Activated CD8-positive, alpha-beta memory T cell treated with anti-CD3 and anti-CD28 coated beads for 36 hours (primary cell): ENCODE results near the gene PRDX6. TPM values are rescaled to one million over a fixed set of nuclear protein-coding genes. Genes with fewer than 3 reads are reported as not detected.
"Not testable (repeated sequence)": the region's sequence is repeated elsewhere in the genome, so short reads cannot be mapped to it uniquely, and the experiment has no call there.

ENCODE experiments used
- CTCF ChIA-PET: fragments of 350-600 bp; sonication (Branson Sonifier 250); formaldehyde crosslinking; loops from one replicate; lab custom pipeline; 2021; ENCODE audit warnings: antibody characterized with exemption; lab: Charles Lee
- POLR2A ChIA-PET: fragments of 350-600 bp; sonication (Branson Sonifier 250); formaldehyde crosslinking; loops from one replicate; lab custom pipeline; 2021; ENCODE audit warnings: antibody characterized with exemption; lab: Charles Lee
- total RNA-seq, 2 experiments: library from RNA; stranded (reverse); gene quantifications; one replicate each; pipeline ENCODE4 v1.2.3, GENCODE V29; 2021

Gene PRDX6
- total RNA-seq, 2 experiments from 2014 or later = 148 to 153 TPM

- POLR2A ChIA-PET = no interaction called here
Observed at GRCh38 chr1:173485401-173485800, 8.3 kb downstream of the PRDX6 start.

GRCh38 chr1:173488001-173488400 is 10.9 kb downstream of the PRDX6 start:
- CTCF ChIA-PET = no interaction called here

More at GRCh38 chr1:173485401-173485800, 8.3 kb downstream of the PRDX6 start:
- CTCF ChIA-PET = no interaction called here

GRCh38 chr1:173489149-173489600 is 12.0 kb downstream of the PRDX6 start:
- ChIA-PET POLR2A (no interaction called here), CTCF (no interaction called here)

More at GRCh38 chr1:173488001-173488400, 10.9 kb downstream of the PRDX6 start:
- POLR2A ChIA-PET = no interaction called here

- POLR2A ChIA-PET = no interaction called here
- CTCF ChIA-PET = no interaction called here
Observed at GRCh38 chr1:173489929-173490328, 12.8 kb downstream of the PRDX6 start.

- ChIA-PET CTCF (no interaction called here), POLR2A (no interaction called here)
Observed at GRCh38 chr1:173491508-173491907, 14.4 kb downstream of the PRDX6 start.

DNA sequence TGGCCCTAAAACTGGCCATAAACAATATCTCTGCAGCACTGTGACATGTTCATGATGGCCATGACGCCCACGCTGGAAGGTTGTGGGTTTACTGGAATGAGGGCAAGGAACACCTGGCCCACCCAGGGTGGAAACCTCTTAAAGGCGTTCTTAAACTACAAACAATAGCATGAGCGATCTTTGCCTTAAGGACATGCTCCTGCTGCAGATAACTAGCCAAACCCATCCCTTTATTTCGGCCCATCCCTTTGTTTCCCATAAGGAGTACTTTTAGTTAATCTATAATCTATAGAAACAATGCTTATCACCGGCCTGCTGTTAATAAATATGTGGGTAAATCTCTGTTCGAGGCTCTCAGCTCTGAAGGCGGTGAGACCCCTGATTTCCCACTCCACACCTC is 16.0 kb downstream of the PRDX6 start:
- CTCF ChIA-PET, POLR2A ChIA-PET: not testable (repeated sequence)

GRCh38 chr1:173495609-173496267 is 18.6 kb downstream of the PRDX6 start:
- CTCF ChIA-PET = no interaction called here
- POLR2A ChIA-PET = no interaction called here

DNA sequence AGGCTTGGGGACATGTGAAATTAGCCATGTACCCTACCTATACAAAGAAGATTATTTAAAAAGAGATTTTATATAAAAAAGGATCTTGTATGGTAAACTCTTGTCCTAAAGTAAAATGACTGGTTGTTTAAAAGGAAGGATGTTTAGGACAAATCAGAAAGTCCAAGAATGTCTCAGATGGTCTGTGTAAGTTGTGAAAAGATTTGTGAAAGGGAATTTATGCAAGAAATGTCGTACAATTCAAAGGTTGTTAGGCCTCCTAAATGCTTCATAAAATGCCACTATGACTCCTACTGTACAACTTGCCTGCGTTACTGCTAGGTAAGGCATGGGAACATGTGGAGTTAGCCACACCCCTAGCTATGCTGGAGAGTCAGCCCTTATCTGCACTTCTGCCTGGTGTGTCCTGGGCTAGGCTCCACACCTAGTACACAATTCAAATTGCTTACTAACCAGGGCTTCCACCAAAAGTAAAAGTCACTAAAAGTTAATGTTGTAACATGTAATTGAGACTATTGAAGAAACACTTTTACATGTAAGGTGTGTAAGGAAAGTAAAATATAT is 19.7 kb downstream of the PRDX6 start:
- POLR2A ChIA-PET = no interaction called here
- CTCF ChIA-PET = no interaction called here

DNA sequence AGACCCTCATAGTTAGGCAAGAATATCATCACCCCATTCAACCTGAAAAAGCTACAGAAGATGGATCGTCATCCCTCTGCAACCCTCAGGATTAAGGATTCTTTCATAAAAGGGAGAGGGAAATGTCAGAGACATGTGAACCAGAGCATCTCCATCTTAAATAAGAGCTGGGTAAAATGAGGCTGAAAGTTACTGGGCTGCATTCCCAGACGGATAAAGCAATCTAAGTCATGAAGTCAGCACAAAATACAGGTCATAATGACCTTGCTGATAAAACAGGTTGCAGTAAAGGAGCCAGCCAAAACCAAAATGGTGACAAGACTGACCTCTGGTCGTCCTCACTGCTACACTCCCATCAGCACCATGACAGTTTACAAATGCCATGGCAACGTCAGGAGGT is 22.6 kb downstream of the PRDX6 start:
- CTCF ChIA-PET = no interaction called here
- POLR2A ChIA-PET = no interaction called here

DNA sequence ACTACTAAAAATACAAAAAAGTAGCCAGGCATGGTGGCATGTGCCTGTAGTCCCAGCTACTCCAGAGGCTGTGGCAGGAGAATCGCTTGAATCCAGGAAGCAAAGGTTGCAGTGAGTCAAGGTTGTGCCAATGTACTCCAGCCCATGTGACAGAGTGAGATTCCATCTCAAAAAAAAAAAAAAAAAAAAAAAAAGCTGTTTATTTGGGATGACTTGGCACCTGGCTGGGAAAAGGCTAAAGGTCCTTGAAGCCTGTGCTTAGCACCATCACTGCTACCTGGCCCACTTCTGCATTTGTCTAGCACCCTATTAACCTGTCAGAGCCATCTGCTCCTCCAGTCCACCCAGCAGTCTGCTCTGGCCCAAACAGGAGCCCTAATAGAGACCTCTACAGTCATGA is 25.0 kb downstream of the PRDX6 start:
- CTCF ChIA-PET = no interaction called here
- POLR2A ChIA-PET = no interaction called here

GRCh38 chr1:173503391-173503790 is 26.3 kb downstream of the PRDX6 start:
- ChIA-PET POLR2A (no interaction called here), CTCF (no interaction called here)

- POLR2A ChIA-PET = no interaction called here
- CTCF ChIA-PET = no interaction called here
Observed at GRCh38 chr1:173504268-173504667, 27.1 kb downstream of the PRDX6 start.

DNA sequence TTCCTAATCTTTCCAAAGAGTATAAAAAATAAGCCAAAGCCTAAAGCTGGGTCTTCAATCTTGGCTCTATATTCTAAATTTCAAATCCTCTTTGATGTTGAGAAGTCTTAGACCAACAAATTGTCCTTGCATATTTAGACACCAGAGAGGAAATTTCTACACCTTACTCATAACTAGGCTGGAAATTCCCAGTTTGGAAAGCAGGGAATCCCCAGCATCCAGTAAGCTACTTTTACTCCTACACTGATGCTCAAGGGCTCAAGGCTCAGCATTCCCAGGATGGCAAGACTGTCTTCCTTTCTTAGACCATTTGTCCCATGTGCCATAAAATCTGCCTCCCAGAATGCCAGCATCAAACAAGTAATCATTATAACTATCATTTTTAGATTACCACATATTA is 28.3 kb downstream of the PRDX6 start:
- ChIA-PET CTCF (no interaction called here), POLR2A (no interaction called here)

DNA sequence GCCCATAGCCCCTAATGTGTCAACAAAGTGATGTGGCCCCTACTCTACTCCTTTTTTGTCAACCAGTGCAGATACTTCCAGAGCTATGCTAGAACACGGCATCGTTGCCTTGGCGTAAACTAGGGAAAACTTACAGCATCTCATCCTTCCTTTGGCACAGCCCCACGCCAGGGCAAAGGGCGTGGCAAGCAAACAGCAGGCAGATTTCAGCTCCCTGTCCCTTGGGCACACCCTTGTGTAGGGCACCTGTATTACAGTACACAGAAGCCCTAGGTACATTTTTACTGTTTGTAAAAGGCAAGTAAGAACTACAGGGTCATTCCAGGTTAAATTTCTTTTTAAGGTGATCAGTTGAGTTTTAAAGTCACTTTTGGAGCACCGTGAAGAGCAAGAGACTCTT is 29.3 kb downstream of the PRDX6 start:
- POLR2A ChIA-PET = no interaction called here
- CTCF ChIA-PET = no interaction called here

DNA sequence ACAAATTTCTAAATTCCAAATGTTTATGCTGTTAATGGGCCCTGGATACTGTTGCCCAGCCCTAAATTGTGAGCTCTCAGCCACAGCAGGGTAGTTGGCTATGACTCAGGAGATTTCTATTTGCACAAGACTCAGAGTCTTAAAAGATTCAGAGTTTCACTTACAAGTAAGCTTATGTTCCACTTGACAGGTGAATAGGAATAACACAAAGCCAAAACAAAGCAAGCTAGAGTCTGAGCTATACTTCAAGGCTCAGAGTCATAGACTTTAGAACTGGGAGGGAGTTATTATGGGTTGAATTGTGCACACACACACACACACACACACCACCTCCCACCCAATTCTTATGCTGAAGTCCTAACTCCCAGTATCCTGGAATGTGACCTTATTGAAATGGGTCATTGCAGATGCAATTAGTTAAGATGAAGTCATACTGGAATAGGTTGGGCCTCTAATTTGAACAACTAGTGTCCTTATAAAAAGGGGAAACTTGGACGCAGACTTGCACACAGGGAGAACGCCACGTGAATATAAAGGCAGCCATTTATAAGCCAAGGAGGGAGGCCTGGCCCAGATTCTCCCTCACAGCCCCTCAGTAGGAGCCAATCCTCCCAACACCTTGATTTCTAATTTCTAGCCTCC is 30.2 kb downstream of the PRDX6 start:
- POLR2A ChIA-PET = no interaction called here
- CTCF ChIA-PET = no interaction called here

DNA sequence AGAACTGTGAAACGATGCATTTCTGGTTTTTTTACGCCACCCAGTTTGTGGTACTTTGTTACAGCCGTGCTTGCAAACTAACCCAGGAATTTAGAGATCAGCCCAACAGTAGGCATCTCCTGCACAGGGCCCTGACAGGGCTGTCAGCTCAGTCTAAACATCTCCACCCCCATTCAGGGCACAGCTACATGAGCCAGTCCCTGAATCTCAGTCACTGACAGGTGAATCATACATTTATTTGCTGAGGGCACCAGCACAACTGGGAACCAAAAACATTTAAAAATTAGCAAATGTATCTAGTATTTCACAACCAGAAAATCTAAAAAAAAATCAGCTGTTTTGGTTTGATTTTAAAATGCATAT is 30.7 kb downstream of the PRDX6 start:
- ChIA-PET CTCF (no interaction called here), POLR2A (no interaction called here)

GRCh38 chr1:173508541-173508940 is 31.4 kb downstream of the PRDX6 start:
- CTCF ChIA-PET = no interaction called here
- POLR2A ChIA-PET = no interaction called here

DNA sequence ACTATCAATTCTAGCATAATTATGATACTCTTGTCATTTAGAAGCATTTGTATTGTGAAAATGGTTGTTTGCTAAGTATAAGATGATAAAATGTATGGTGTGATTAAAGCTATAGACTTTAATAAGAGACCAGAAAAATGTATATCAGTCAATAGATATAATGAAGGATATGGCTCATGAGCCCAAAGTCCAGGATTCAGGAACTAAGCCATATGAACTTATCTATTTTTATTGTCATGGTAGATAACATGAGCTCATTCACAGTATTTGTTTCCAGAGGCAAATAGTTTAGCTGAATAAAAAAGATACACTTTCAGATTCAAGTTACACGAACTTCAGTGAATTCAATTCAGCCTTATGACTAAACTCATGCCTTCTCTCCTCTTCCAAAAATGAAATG is 32.7 kb downstream of the PRDX6 start:
- CTCF ChIA-PET = no interaction called here
- POLR2A ChIA-PET = no interaction called here

DNA sequence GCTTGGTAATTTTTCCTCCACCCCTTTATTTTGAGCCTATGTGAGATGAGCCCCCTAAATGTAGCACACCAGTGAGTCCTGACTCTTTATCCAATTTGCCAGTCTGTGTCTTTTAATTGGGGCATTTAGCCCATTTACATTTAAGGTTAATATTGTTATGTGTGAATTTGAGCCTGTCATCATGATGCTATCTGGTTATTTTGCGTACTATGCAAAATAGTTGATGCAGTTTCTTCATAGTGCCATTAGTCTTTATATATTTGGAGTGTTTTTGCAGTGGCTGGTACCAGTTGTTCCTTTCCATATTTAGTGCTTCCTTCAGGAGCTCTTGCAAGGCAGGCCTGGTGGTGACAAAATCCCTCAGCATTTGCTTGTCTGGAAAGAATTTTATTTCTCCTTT is 37.4 kb downstream of the PRDX6 start:
- POLR2A ChIA-PET, CTCF ChIA-PET: not testable (repeated sequence)

GRCh38 chr1:173520799-173521198 is 43.7 kb downstream of the PRDX6 start:
- POLR2A ChIA-PET = no interaction called here
- CTCF ChIA-PET = interaction anchor here (1.0 kb wide), 1 partner anchor 12 kb away, joined by 3 read pairs; no protein-coding TSS in a partner anchor

DNA sequence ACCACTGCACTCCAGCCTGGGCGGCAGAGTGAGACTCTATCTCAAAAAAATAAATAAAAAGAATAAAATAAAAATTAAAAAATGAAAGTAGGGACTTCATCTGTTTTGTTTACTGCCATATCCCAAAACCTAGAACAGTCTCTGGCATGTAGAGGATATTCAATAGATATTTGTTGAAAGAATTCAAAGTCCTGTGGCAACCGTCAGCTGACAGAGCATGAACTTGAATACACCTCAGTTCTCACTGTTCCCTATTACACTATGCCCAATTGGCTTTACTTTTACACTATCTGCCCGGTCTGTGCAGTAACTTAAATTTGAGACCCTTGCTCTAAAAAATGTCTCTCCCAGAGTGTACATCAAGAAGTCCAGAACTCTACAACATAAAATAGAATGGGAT is 46.2 kb downstream of the PRDX6 start:
- POLR2A ChIA-PET = no interaction called here
- CTCF ChIA-PET = no interaction called here
